ENCODE results near the gene PUM1. TPM values are rescaled to one million over a fixed set of nuclear protein-coding genes. Genes with fewer than 3 reads are reported as not detected.

PUM1 gene
- total and polyA plus RNA-seq, 4 donors = 18.1 to 49.2 (median 30.2) TPM

- Histone ChIP-seq H3K27ac (ENCODE audit: low read depth in 1 of 2, low read length in 2 of 2) (no peak overlapping the region), H3K9ac (ENCODE audit: low read depth in 1 of 2, low read length in 2 of 2) (no peak overlapping the region), H3K4me3 (ENCODE audit: low read depth in 1 of 3, low read length in 3 of 3) (no peak overlapping the region), H3K27me3 (ENCODE audit: control insufficient read depth in 4 of 4, insufficient read depth in 4 of 4, low read length in 3 of 4) (no peaks in the 10 kb centered on the region), H3K36me3 (ENCODE audit: control insufficient read depth in 4 of 4, insufficient read depth in 3 of 4, low read depth in 1 of 4, low read length in 3 of 4) (no peaks in the 10 kb centered on the region), H3K9me3 (ENCODE audit: control insufficient read depth in 4 of 4, low read length in 3 of 4) (no peaks in the 10 kb centered on the region), H3K4me1 (ENCODE audit: control insufficient read depth in 4 of 4, insufficient read depth in 4 of 4, low read length in 3 of 4) (peaks cover 0 to 6% (median 1%) of the 10 kb centered on the region in 4 donors)
- TF ChIP-seq RAD21 (IDR thresholded peaks at IDR 0.05) = no peak
- no peak for TF ChIP-seq GABPA (IDR thresholded peaks at IDR 0.05 in 1 of 2, conservative IDR thresholded peaks at IDR 0.05 in 1 of 2)
- TF ChIP-seq EGR1 (IDR thresholded peaks at IDR 0.05; ENCODE audit: low read depth in 2 of 2) = no peak
- TF ChIP-seq MAX (IDR thresholded peaks at IDR 0.05) = no peak
- no peak for TF ChIP-seq TAF1 (conservative IDR thresholded peaks at IDR 0.05)
- no peak for TF ChIP-seq FOXA1 (IDR thresholded peaks at IDR 0.05)
- TF ChIP-seq YY1 (IDR thresholded peaks at IDR 0.05) = no peak
- TF ChIP-seq HNF4A (conservative IDR thresholded peaks at IDR 0.05) = no peak
- TF ChIP-seq FOXA2 (IDR thresholded peaks at IDR 0.05) = no peak
- DNase-seq (ENCODE audit: low spot score) = no peak
- WGBS = 93% methylated on average over 12 of the region's 12 CpGs
These were observed 178.6 kb downstream of the PUM1 start for GRCh38 chr1:30886710-30887428.

- no peak overlapping the region for H3K27ac ChIP-seq (ENCODE audit: low read depth in 1 of 2, low read length in 2 of 2)
- WGBS = 80% methylated on average over 17 of the region's 17 CpGs
- no peak overlapping the region for H3K9ac ChIP-seq (ENCODE audit: low read depth in 1 of 2, low read length in 2 of 2)
- H3K4me3 ChIP-seq (ENCODE audit: low read depth in 1 of 3, low read length in 3 of 3) = no peak overlapping the region
- no peaks in the 10 kb centered on the region for H3K9me3 ChIP-seq (ENCODE audit: control insufficient read depth in 4 of 4, low read length in 3 of 4)
- DNase-seq (ENCODE audit: low spot score) = no peak
- no peaks in the 10 kb centered on the region for H3K36me3 ChIP-seq (ENCODE audit: control insufficient read depth in 4 of 4, insufficient read depth in 3 of 4, low read depth in 1 of 4, low read length in 3 of 4)
- H3K27me3 ChIP-seq (ENCODE audit: control insufficient read depth in 4 of 4, insufficient read depth in 4 of 4, low read length in 3 of 4) = no peaks in the 10 kb centered on the region
- peaks cover 0 to 3% (median 1%) of the 10 kb centered on the region in 4 donors for H3K4me1 ChIP-seq (ENCODE audit: control insufficient read depth in 4 of 4, insufficient read depth in 4 of 4, low read length in 3 of 4)
- TF ChIP-seq HNF4G (IDR thresholded peaks at IDR 0.05) = no peak
These were observed 179.7 kb downstream of the PUM1 start for GRCh38 chr1:30885570-30886522.

- peaks cover 0 to 3% (median 1%) of the 10 kb centered on the region in 4 donors for H3K4me1 ChIP-seq (ENCODE audit: control insufficient read depth in 4 of 4, insufficient read depth in 4 of 4, low read length in 3 of 4)
- no peak for TF ChIP-seq FOXA1 (IDR thresholded peaks at IDR 0.05)
- no peak for TF ChIP-seq SP1 (IDR thresholded peaks at IDR 0.05)
- TF ChIP-seq CTCF (IDR thresholded peaks at IDR 0.05; ENCODE audit: low read depth, low read length, missing input control) = no peak
- no peak for TF ChIP-seq HNF4G (IDR thresholded peaks at IDR 0.05)
- no peak for TF ChIP-seq NR2F2 (IDR thresholded peaks at IDR 0.05)
- no peak for TF ChIP-seq HNF4A (conservative IDR thresholded peaks at IDR 0.05)
- H3K9ac ChIP-seq (ENCODE audit: low read depth in 1 of 2, low read length in 2 of 2) = no peak overlapping the region
- no peak overlapping the region for H3K27ac ChIP-seq (ENCODE audit: low read depth in 1 of 2, low read length in 2 of 2)
- H3K27me3 ChIP-seq (ENCODE audit: control insufficient read depth in 4 of 4, insufficient read depth in 4 of 4, low read length in 3 of 4) = no peaks in the 10 kb centered on the region
- WGBS = 93% methylated on average over 5 of the region's 5 CpGs
- no peaks in the 10 kb centered on the region for H3K9me3 ChIP-seq (ENCODE audit: control insufficient read depth in 4 of 4, low read length in 3 of 4)
- DNase-seq (ENCODE audit: low spot score) = no peak
- no peak overlapping the region for H3K4me3 ChIP-seq (ENCODE audit: low read depth in 1 of 3, low read length in 3 of 3)
- H3K36me3 ChIP-seq (ENCODE audit: control insufficient read depth in 4 of 4, insufficient read depth in 3 of 4, low read depth in 1 of 4, low read length in 3 of 4) = no peaks in the 10 kb centered on the region
These were observed 180.8 kb downstream of the PUM1 start for GRCh38 chr1:30884723-30885122.
